Measurements from ENCODE around the gene CCHCR1.

CCHCR1 gene

DNA sequence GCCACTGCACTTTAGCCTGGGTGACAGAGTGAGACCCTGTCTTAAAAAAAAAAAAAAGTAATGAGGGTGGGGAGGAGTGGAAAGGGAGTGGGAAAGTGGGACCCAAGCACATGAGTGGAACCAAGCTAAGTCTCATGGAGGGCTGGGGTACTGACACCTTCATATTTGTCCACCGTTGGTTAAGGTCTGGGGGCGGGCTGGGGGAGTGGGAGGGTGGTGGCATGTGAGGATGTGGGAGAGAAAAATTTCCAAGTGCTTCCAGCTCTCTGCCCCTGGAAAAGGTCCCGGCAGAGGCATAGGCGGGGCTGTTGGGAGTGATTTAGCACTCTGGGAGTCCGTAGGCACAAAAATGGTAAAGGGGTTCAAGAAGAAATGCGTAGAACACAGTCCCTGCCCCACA, 24.8 kb downstream of the CCHCR1 start:
- TF ChIP-seq, protein P1, sequence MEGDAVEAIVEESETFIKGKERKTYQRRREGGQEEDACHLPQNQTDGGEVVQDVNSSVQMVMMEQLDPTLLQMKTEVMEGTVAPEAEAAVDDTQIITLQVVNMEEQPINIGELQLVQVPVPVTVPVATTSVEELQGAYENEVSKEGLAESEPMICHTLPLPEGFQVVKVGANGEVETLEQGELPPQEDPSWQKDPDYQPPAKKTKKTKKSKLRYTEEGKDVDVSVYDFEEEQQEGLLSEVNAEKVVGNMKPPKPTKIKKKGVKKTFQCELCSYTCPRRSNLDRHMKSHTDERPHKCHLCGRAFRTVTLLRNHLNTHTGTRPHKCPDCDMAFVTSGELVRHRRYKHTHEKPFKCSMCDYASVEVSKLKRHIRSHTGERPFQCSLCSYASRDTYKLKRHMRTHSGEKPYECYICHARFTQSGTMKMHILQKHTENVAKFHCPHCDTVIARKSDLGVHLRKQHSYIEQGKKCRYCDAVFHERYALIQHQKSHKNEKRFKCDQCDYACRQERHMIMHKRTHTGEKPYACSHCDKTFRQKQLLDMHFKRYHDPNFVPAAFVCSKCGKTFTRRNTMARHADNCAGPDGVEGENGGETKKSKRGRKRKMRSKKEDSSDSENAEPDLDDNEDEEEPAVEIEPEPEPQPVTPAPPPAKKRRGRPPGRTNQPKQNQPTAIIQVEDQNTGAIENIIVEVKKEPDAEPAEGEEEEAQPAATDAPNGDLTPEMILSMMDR (IDR thresholded peaks at IDR 0.05; ENCODE audit: low read depth, low read length) = no peak
- no peak for DNase-seq (ENCODE audit: low read depth in 2 of 2)
- no peak overlapping the region for H3K4me3 ChIP-seq (replicated peaks in 1 of 2; ENCODE audit: low read depth in 2 of 2, low read length in 2 of 2)

DNA sequence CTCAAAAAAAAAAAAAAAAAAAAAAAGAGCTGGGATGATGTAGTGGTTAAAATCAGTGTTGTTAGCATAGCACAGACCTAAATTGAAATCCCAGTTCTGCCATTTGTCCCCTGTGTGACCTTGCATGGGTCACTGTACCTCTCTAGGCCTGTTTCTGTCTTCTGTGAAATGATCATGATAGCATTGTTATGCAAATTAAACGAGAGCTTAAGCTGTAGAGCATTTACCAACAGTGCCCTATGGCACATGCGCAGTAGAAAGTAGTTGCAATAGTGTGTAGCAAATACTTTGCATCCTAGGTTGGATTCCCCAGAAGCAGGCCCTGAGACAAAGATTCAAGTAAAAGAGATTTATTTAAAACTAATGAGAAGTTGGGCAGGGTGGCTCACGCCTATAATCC, 26.0 kb downstream of the CCHCR1 start:
- no peak overlapping the region for H3K4me3 ChIP-seq (replicated peaks in 1 of 2; ENCODE audit: low read depth in 2 of 2, low read length in 2 of 2)
- DNase-seq (ENCODE audit: low read depth in 2 of 2) = no peak
- TF ChIP-seq, protein P1 (IDR thresholded peaks at IDR 0.05; ENCODE audit: low read depth, low read length) = no peak

DNA sequence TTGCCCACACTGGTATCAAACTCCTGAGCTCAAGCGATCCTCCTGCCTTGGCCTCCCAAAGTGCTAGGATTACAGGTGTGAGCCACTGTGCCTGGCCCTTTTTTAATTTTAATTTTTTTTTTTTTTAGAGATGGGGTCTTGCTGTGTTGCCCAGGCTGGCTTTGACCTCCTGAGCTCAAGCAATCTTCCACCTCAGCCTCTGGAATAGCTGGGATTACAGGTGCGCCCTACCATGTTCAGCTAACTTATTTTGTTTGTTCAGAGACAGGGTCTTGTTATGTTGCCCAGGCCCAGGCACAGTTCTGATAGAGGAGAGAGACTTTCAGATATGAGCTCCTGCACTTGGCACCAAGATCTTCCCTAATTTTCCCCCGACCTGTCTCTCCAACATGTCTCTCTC, 26.9 kb downstream of the CCHCR1 start:
- no peak overlapping the region for H3K4me3 ChIP-seq (replicated peaks in 1 of 2; ENCODE audit: low read depth in 2 of 2, low read length in 2 of 2)
- TF ChIP-seq, protein P1 (IDR thresholded peaks at IDR 0.05; ENCODE audit: low read depth, low read length) = no peak
- DNase-seq (ENCODE audit: low read depth in 2 of 2) = no peak

DNA sequence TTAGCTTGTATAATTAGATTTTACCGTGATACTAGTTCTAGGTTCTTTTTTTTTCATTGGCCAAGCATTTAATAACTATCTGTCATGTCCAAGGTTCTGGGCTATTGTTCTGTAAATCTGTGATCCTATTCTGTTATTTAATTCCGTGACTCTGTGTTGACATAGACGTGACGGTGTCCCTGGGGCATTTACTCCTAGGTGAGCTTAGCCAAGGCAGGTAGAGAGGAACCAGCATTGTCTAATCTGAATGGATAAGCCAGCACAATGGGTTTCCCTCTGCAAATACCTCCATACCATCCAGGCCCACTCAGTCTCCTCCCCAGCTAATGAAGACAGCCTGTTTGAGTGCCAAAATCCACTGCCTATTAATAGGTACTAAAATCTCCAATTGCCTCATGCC, 28.5 kb downstream of the CCHCR1 start:
- no peak for DNase-seq (ENCODE audit: low read depth in 2 of 2)
- no peak overlapping the region for H3K4me3 ChIP-seq (replicated peaks in 1 of 2; ENCODE audit: low read depth in 2 of 2, low read length in 2 of 2)
- TF ChIP-seq, protein P1 (IDR thresholded peaks at IDR 0.05; ENCODE audit: low read depth, low read length) = no peak

DNA sequence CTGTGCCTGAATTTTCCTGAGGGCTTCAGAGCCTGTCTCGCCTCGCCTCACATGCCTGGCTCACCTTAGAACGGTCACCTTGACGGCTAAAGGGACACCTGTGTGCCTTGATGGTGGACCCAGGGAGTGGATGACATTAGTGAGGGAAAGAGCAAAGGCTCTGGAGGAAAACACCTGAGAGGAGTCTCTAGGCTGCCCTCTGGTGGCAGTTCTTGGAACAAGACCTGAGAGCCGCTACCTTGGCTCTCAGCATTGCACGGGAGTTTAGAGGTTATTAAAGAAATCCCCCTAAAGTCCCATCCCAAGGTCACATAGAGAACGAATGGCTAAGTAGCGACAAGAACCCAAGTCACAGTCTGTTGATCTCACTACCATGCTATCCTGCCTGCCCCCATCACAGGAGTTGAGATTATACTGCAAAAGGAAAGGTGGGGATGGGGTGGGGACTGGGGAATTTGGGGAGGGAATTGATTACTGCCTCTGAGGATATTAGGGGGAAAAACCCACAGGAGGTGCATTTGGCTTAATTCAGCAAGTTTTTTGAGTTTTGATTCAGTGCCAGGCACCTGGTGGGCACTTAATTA, 29.4 kb downstream of the CCHCR1 start:
- no peak overlapping the region for H3K4me3 ChIP-seq (replicated peaks in 1 of 2; ENCODE audit: low read depth in 2 of 2, low read length in 2 of 2)
- peak; percentile 46 to 50 for DNase-seq (ENCODE audit: low read depth in 2 of 2)

DNA sequence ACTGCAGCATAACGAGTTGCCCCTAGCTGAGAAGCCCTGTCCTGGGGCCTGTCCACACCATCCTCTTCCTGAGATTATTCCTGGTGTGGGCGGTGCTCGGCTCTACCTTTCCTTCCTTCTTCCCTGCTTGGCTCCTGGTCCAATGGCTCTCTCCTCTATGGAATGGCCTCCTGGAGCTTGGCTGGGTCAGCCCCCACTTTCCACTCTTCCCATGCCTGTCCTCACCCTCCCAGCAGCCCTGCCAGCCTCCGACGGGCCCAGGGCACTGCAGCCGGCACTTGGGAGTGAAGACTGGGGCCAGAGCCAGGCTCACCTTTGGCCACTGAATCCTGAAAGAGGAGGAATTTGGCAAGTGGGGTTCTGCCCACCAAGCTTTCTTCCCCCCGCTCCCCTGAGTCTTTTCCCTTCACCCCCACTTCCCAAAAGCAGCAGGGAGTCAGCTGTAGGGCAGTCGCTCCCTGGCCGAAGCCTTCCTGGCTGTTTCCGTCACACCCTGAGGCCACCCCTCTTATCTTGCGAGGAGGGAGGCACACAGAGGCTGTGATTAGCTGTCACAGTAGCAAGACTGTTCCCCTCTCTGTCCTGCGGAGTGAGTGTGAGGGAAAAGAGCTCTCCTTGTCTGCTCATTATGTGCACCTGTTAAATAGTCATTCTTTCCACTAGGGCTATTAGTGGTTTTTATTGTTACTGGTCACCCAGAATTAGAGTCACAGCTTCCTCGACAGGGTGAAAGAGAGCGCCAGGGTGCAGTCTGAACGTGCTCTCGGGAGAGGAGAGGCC, 31.0 kb downstream of the CCHCR1 start:
- H3K4me3 ChIP-seq (replicated peaks in 1 of 2; ENCODE audit: low read depth in 2 of 2, low read length in 2 of 2) = no peak overlapping the region
- no peak for DNase-seq (ENCODE audit: low read depth in 2 of 2)
- TF ChIP-seq, protein P1 (IDR thresholded peaks at IDR 0.05; ENCODE audit: low read depth, low read length) = no peak

More for the DNA sequence above, 29.4 kb downstream of the CCHCR1 start:
- TF ChIP-seq, protein P1 (IDR thresholded peaks at IDR 0.05; ENCODE audit: low read depth, low read length) = peak; percentile 94
